GM19463 (cell line): ENCODE measurements around the gene KIF26A.
"Not testable (repeated sequence)": the region's sequence is repeated elsewhere in the genome, so short reads cannot be mapped to it uniquely, and the experiment has no call there.

Source experiments
- ATAC-seq: cut with Tn5 transposase; IDR thresholded peaks from one replicate; pipeline ENCODE4 v1.9.1; 2021; ENCODE audit warnings: mild to moderate bottlenecking, moderate library complexity; ENCODE audit not compliant: unreplicated experiment

KIF26A gene

DNA sequence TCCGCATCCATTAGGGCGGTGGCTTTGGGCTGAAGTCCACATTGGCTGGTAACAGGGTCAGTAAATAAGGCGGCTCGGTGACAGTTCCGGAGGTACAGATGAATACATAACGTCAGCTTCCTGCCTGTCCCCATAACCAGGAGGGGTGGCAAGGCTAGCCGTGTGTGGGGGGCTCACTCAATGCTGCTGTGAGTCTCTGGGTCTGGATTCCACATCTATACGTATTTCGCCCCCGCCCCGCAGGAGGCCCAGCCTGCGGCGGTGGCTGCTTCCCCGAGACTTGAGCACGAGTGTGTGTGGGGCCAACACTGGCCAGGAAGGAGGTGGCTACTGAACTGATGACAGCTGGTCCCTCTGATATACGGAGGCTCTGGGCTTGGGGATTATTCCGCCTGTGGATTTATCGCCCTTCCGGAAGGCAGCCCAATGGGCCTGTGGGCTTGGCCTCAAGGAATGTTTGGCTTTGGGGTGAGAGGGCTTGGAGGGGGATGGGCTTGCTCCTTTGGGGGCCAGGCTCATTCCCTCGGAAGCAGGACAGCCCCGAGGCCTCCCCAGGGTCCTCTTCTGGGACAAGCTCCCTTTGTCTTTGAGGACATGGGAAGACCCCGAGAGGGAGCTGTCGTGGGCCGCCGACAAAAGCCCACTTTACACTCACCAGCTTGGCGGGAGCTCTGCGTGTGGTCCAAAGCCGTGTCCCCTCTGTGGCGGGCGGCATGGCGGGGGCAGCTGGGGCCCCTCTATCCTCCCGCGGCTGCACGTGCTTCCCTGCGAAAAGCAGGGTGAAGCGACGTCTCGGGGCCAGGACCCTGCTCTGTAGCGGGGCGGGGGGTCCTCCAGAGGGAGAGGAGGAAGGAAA is 82.1 kb downstream of the KIF26A start:
- ATAC-seq = no peak

GRCh38 chr14:104221071-104221625 is 82.8 kb downstream of the KIF26A start:
- no peak for ATAC-seq

DNA sequence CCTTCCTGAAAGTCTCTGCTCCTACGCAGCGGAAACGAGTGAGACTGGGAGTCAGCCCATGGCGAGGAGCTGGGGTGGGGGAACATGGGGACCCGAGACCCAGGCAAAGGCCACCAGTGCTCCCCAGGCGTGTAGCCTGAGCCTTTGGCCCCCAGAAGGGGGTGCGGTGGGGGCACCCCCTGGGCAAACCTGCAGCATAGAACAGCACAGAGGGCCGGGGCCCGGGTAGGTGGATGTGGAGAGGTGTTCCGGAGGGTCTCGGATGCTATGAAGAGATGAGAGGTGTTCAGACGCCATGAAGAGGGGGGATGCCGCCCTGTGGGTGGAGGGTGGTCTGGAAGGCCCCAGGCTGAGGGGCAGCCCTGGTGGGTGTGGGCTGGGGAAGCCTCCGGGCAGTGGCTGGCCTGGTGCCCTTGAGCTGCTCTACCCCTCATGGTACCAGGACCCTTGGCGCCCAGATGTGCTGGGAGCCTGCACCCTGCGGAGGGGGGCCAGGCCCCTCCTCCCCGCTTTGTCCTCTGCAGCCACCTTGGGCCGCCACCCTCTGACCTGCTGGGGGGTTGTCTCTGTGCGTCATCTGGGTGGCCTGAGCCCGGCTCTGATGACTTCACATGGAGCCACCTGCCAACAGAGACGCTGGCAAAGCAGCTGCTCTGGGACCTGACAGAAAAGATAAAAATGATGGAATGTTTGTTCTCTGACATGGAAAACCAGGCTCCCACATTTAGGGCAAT is 83.4 kb downstream of the KIF26A start:
- ATAC-seq = no peak

DNA sequence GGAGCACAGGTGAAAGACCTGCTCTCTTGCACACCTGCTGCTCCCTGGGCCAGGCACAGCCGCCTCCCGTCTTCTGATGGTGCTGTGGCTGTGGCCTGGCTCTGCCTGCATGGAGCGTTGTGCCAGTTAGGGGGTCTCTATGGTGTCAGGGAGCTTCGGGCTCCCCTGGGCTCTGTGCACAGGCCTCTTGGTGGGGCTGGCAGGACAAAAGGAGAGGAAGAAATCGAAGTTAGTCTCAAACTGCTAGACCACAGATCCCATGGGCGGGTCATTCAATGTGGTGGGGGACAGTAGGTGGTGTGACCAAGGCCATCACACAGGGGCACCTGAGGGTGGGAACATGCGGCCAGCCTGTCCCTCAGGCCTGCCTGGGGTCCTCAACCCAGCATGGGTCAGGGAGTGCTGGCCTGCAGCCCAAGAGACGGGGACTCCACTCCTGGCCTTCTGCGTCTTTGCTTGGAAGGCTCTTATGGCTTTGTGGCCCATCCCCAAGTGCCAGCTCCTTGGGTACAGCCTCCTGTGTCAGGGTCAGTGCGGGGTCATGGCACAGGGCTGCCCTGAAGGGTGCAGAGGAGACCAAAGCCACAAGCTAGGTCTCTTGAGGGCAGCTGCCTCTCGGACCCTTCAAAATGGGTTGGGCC is 84.1 kb downstream of the KIF26A start:
- no peak for ATAC-seq

- ATAC-seq = no peak
These were observed 85.0 kb downstream of the KIF26A start for GRCh38 chr14:104223101-104224041.

DNA sequence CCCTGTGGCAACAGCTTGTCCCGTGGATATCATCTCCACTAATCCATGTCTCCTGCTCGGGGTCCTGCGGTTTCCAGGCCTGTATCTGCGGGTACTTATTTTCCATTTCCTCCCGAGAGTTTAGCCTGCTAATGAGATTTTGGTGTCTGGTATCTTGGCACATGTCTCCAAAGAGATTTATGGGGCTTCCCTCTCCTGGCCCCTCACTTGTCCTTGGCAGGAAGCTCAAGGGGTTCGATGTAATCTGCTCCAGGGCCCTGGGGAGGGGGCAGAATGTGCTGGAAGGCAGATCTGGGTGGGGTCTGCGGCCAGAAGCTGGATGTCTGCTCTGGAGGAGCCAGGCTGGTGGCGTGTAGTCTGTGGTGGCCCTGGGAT is 85.7 kb downstream of the KIF26A start:
- ATAC-seq = no peak

DNA sequence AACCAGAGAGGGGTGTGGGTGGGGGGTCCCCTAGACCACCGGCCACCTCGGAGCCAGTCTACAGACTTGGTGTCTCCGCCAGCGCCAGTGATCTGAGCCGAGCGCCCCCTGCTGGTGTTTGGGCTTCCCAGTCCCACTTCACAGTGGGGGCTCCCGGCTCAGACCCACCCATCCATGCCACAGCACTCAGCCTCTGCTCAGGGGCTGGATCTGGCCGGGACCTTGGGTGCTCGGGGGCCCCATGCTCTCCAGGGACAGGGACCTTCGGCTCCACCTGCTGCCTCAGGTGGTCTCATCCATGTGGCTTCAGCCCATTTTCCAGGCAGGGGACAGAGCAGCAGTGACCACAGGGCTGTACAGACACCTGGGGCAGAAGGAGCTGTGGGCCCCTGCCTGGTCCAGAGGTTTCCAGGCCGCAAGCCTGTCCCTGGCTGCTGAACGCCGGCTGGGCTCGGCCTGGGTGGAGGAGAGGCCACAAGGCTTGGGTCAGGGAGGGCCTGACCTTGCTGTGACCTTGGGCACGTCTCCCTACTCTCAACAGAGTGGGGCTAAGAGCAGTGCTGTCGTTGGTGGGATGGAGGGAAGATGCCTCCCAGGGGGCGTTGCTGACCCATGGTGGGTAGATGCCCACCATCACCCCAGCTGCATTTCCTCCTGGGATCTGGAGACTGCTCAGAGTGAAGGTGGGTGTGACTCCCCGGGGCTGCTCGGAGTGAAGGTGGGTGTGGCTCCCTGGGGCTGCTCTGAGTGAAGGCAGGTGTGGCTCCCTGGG is 86.3 kb downstream of the KIF26A start:
- ATAC-seq = no peak

DNA sequence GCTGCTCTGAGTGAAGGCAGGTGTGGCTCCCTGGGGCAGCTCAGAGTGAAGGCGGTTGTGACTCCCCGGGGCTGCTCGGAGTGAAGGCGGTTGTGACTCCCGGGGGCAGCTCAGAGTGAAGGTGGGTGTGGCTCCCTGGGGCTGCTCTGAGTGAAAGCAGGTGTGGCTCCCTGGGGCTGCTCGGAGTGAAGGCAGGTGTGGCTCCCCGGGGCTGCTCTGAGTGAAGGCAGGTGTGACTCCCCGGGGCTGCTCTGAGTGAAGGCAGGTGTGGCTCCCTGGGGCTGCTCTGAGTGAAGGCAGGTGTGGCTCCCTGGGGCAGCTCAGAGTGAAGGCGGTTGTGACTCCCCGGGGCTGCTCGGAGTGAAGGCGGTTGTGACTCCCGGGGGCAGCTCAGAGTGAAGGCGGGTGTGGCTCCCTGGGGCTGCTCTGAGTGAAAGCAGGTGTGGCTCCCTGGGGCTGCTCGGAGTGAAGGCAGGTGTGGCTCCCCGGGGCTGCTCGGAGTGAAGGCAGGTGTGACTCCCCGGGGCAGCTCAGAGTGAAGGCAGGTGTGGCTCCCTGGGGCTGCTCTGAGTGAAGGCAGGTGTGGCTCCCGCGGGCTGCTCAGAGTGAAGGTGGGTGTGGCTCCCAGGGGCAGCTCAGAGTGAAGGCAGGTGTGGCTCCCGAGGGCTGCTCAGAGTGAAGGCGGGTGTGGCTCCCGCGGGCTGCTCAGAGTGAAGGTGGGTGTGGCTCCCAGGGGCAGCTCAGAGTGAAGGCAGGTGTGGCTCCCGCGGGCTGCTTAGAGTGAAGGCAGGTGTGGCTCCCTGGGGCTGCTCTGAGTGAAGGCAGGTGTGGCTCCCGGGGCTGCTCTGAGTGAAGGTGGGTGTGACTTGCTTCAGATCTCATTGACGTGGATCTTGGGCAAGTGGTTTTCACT is 87.1 kb downstream of the KIF26A start:
- not testable (repeated sequence) for ATAC-seq

- no peak for ATAC-seq
These were observed 88.3 kb downstream of the KIF26A start for GRCh38 chr14:104226421-104227383.

GRCh38 chr14:104227806-104228205 is 89.4 kb downstream of the KIF26A start:
- ATAC-seq = no peak

GRCh38 chr14:104228221-104228620 is 89.8 kb downstream of the KIF26A start:
- no peak for ATAC-seq

GRCh38 chr14:104228716-104229533 is 90.5 kb downstream of the KIF26A start:
- no peak for ATAC-seq

- ATAC-seq = no peak
These were observed 91.2 kb downstream of the KIF26A start for GRCh38 chr14:104229534-104230055.

- ATAC-seq = no peak
These were observed 91.9 kb downstream of the KIF26A start for GRCh38 chr14:104230119-104230815.
